HG02678 (cell line): ENCODE measurements around the gene TRPV4.

ENCODE experiments used
- ATAC-seq: cut with Tn5 transposase; IDR thresholded peaks from one replicate; pipeline ENCODE4 v1.9.1; 2021; ENCODE audit warnings: mild to moderate bottlenecking, moderate library complexity; ENCODE audit not compliant: unreplicated experiment

TRPV4 gene

GRCh38 chr12:109741970-109742703, 91.1 kb downstream of the TRPV4 start:
- ATAC-seq, result no peak

- ATAC-seq, result no peak
These were observed 91.8 kb downstream of the TRPV4 start for GRCh38 chr12:109741286-109741969.

GRCh38 chr12:109740694-109741245, 92.4 kb downstream of the TRPV4 start:
- no peak for ATAC-seq

DNA sequence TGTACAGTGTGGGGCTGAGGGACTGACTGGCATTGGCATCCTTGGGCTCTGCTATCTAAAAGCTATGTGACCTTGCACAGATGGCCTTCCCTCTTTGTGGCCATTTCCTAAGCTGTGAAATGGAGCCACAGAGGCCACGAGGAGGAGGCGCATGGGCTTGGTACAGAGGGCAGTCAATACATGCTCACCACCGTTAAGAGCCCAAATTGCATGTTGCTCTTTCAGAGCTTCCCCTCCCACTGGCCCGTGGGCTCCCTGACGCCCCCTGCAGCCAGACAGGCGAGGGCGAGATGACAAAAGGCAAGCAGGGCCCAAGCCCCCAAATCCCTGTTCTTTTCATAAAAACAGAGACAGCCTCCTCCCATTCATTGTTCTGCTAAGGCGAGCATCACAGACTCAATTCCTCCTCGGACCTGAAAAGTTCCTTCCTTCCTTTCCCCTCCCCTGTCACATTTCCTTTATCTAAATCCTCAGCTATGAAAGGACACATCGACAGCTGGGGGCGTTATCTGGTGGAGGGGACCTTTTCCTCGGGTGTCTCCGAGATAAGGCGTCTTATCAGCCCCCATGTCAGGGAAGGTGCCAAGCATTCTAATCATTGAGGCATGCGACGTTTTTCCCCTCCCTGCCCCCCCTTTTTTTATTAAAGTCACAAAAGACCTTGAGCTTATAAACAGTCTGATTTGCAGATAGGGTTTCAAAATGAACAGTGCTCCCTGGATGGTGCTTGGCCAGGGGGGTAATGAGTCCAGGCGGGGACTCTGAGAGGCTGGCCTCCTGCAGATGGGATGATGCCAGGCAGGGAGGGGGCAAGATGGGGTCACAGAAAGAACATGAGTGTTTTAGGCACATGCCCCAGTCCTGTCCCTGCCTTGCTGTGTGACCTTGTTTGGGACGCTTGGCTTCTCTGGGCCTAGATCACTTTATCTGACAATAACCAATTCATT, 93.2 kb downstream of the TRPV4 start:
- no peak for ATAC-seq

GRCh38 chr12:109738878-109739665, 94.1 kb downstream of the TRPV4 start:
- no peak for ATAC-seq

DNA sequence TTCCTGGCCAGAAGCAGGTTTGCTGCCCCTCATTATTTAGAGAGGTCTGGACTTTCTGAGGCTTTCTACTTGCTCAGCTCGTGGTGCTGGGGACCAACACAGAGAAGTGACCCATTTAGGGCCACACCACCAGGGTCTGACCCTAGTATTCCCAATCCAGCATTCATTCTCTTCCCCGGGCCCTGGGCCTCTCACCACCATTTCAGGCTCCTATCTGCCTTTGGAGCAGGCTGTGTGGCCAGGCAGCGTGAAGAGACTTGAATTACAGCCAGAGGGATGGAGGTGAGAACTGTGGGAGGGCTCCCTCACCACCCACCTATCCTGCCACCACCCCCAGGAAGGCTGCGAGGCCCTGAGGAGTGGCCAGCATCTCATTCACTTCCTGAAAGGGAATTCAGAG, 95.0 kb downstream of the TRPV4 start:
- no peak for ATAC-seq

GRCh38 chr12:109737631-109738030, 95.6 kb downstream of the TRPV4 start:
- no peak for ATAC-seq

DNA sequence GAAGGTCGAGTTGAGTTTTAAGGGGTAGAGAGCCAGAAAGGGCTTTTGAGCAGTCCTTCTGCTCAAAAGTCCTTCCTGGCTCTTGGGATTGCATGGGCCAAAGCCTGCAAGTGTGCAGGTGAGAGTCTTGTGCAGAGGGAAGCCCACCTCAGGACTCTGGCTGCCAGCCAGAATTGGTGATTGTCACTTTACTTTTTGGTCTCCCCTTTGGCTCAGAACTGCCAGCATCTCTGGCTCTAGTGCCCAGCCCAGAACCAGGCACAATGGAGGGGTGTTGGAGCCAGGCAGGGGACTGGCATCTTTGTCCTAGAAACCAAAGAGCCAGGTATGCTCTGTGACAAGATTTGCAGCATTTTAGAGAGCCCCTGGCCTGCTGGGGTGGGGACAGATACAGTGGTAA, 96.1 kb downstream of the TRPV4 start:
- ATAC-seq, result no peak

DNA sequence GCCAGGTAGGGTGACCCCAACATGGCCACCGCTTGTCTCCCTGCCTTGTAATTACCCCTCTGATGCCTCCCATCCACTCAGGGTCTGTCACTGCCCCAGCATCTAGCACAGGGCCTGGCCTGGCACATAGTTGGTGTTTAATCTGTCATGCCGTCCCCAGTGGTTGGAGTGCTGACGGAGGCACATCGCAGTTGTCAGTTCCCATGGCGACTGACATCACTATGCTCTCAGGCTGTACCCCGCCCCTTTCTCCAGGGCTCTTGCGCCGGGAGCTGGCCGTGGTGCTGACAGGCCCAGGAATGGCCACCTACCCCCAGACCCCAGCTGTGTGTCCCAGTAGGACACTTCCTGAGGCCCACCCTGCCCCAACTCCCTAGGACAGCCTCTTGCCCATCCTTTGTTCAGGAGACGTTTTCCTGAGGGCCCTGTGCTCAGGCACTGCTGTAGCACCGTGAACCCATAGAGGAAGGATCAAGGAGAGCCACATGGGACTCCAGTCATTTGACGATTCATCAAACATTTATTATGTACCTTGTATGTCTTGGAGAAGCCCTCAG, 96.6 kb downstream of the TRPV4 start:
- ATAC-seq, result no peak

DNA sequence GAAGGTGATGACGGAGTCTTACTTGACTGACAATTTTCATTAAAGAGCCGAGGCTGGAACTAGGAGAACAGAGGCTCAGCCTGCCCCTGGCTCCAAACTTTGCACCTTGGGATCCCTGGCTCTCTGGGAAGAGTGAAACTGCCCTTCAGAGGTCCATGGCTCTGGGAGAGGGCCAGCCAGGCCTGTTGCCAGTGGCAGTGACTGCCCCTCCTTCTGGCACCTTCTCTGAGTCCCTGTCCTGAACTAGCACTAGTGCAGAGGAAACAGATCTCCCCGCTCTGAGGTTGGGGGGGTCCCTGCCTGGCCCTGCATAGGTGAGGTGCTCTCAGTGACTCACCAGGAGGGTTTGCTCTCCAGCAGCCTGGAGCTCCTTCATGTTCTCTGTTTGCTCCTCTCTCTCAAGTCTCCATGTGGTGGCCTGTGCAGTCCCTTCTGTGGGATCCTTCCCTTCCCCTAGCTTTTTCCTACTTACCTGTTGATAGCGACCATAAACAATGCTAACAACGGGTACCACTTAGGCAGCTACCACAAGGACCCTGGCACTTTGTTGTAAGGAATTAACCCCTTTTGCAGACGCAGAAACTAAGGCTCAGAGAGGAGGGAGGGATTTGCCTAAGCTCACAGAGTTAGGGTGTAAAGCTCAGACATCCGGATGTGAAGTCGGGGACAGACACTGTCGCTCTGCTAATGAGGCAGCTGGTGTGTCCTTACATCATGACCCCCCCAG, 97.2 kb downstream of the TRPV4 start:
- no peak for ATAC-seq

- no peak for ATAC-seq
These were observed 98.1 kb downstream of the TRPV4 start for GRCh38 chr12:109735051-109735521.

- ATAC-seq, result no peak
These were observed 98.8 kb downstream of the TRPV4 start for GRCh38 chr12:109734219-109735000.
